AG09319 (cell line): ENCODE results near the gene ZFP92.

Experiments used
- DNase-seq: peaks from one replicate; pipeline ENCODE4 v3.0.0-alpha.2; 2010; ENCODE audit warnings: low read depth; ENCODE audit errors: extremely low read depth
- CTCF ChIP-seq: IDR thresholded peaks from 2 replicates; pipeline ENCODE4 v1.5.1; 2011; ENCODE audit warnings: low read depth, mild to moderate bottlenecking, inconsistent platforms, low read length, moderate library complexity

ZFP92 gene

GRCh38 chrX:153450949-153451277, 39.6 kb downstream of the ZFP92 start:
- TF ChIP-seq CTCF: no peak

GRCh38 chrX:153454901-153455550, 43.8 kb downstream of the ZFP92 start:
- TF ChIP-seq CTCF: no peak
- no peak for DNase-seq

More at GRCh38 chrX:153450949-153451277, 39.6 kb downstream of the ZFP92 start:
- no peak for DNase-seq

- TF ChIP-seq CTCF: no peak
- no peak for DNase-seq
These were observed 44.3 kb downstream of the ZFP92 start for GRCh38 chrX:153455571-153455970.

- no peak for TF ChIP-seq CTCF
- DNase-seq: no peak
These were observed 44.9 kb downstream of the ZFP92 start for GRCh38 chrX:153456161-153456560.

GRCh38 chrX:153456704-153457103, 45.4 kb downstream of the ZFP92 start:
- TF ChIP-seq CTCF: no peak
- DNase-seq: no peak

GRCh38 chrX:153457136-153457825, 46.0 kb downstream of the ZFP92 start:
- DNase-seq: no peak
- no peak for TF ChIP-seq CTCF

- no peak for DNase-seq
- TF ChIP-seq CTCF: no peak
These were observed 46.7 kb downstream of the ZFP92 start for GRCh38 chrX:153457827-153458466.
